AG09319 (cell line): ENCODE results near the gene SFT2D2.

Source experiments
- DNase-seq: peaks from one replicate; pipeline ENCODE4 v3.0.0-alpha.2; 2010; ENCODE audit warnings: low read depth; ENCODE audit errors: extremely low read depth
- CTCF ChIP-seq: IDR thresholded peaks from 2 replicates; pipeline ENCODE4 v1.5.1; 2011; ENCODE audit warnings: low read depth, mild to moderate bottlenecking, inconsistent platforms, low read length, moderate library complexity

The SFT2D2 gene

GRCh38 chr1:168266644-168267186 is 40.9 kb downstream of the SFT2D2 start:
- DNase-seq, result no peak
- no peak for TF ChIP-seq CTCF

- no peak for DNase-seq
- TF ChIP-seq CTCF, result no peak
Observed at GRCh38 chr1:168271636-168272035, 45.8 kb downstream of the SFT2D2 start.

GRCh38 chr1:168273575-168273974 is 47.8 kb downstream of the SFT2D2 start:
- DNase-seq, result no peak
- no peak for TF ChIP-seq CTCF

- no peak for TF ChIP-seq CTCF
- DNase-seq, result no peak
Observed at GRCh38 chr1:168279253-168279652, 53.4 kb downstream of the SFT2D2 start.

- TF ChIP-seq CTCF, result no peak
- no peak for DNase-seq
Observed at GRCh38 chr1:168280296-168280927, 54.6 kb downstream of the SFT2D2 start, which contains the start of gene TBX19. Gene TBX19 (plus strand): TSS chr1:168280877. CDS start chr1:168281091, 214 bp downstream.

GRCh38 chr1:168281603-168282325 is 56.0 kb downstream of the SFT2D2 start:
- DNase-seq, result no peak
- no peak for TF ChIP-seq CTCF

GRCh38 chr1:168285521-168285790 is 59.7 kb downstream of the SFT2D2 start:
- no peak for TF ChIP-seq CTCF
- no peak for DNase-seq
